Endodermal cell (in vitro differentiated cells): ENCODE data around the gene NACC1. TPM values are rescaled to one million over a fixed set of nuclear protein-coding genes. Genes with fewer than 3 reads are reported as not detected.
A peak's percentile ranks its signal among the peaks of the same experiment; 100 is the strongest.

Experiments
- DNase-seq: peaks from one replicate; pipeline ENCODE4 v3.0.0-alpha.2; 2017
- H3K27ac ChIP-seq: 2 replicates; pipeline ENCODE4 v1.5.1; 2013; ENCODE audit warnings: mild to moderate bottlenecking, low read depth, low read length, moderate library complexity
- H3K27me3 ChIP-seq: 2 replicates; pipeline ENCODE4 v1.6.1; 2013; ENCODE audit warnings: mild to moderate bottlenecking, low read length, moderate library complexity; ENCODE audit not compliant: insufficient read depth, control insufficient read depth, poor library complexity, severe bottlenecking
- H3K36me3 ChIP-seq: 2 replicates; pipeline ENCODE4 v1.7.0; 2013; ENCODE audit warnings: mild to moderate bottlenecking, low read length, moderate library complexity; ENCODE audit not compliant: control insufficient read depth, insufficient read depth
- H3K4me1 ChIP-seq: one replicate; pipeline ENCODE4 v1.7.0; 2013; ENCODE audit warnings: low read length; ENCODE audit not compliant: control insufficient read depth, insufficient read depth
- H3K4me3 ChIP-seq: 2 replicates; pipeline ENCODE4 v1.5.1; 2013; ENCODE audit warnings: mild to moderate bottlenecking, low read length, moderate library complexity
- H3K9ac ChIP-seq: 2 replicates; pipeline ENCODE4 v1.6.1; 2013; ENCODE audit warnings: mild to moderate bottlenecking, low read length, moderate library complexity; ENCODE audit not compliant: poor library complexity, severe bottlenecking; ENCODE audit errors: extremely low read depth
- H3K9me3 ChIP-seq: 2 replicates; pipeline ENCODE4 v1.6.1; 2013; ENCODE audit warnings: mild to moderate bottlenecking, low read length, moderate library complexity; ENCODE audit not compliant: control insufficient read depth
- H3K27ac Mint-ChIP-seq: 2 replicates; pipeline ENCODE4 v1.8.0; 2020; ENCODE audit warnings: mixed read lengths
- H3K27me3 Mint-ChIP-seq: 2 replicates; pipeline ENCODE4 v1.8.0; 2021; ENCODE audit warnings: mild to moderate bottlenecking, mixed read lengths; ENCODE audit not compliant: insufficient read depth
- H3K36me3 Mint-ChIP-seq: 2 replicates; pipeline ENCODE4 v1.8.0; 2020; ENCODE audit warnings: low read depth, mixed read lengths
- H3K4me1 Mint-ChIP-seq: 2 replicates; pipeline ENCODE4 v1.8.0; 2020; ENCODE audit warnings: mixed read lengths
- H3K4me3 Mint-ChIP-seq: 2 replicates; pipeline ENCODE4 v1.8.0; 2020; ENCODE audit warnings: mild to moderate bottlenecking, moderate library complexity, mixed read lengths
- H3K9me3 Mint-ChIP-seq: 2 replicates; pipeline ENCODE4 v1.8.0; 2020; ENCODE audit warnings: mild to moderate bottlenecking, mixed read lengths
- WGBS, 2 experiments: methylation state at CpG; one replicate each; pipeline versions ENCODE4 v1.1.5 to v1.1.7; 2013; ENCODE audit warnings: missing lambda C conversion rate in 2 of 2, mixed read lengths in 1 of 2; ENCODE audit not compliant: insufficient coverage in 1 of 2, insufficient read length in 1 of 2; 5-methylcytosine and 5-hydroxymethylcytosine counted together
- total RNA-seq, 2 donors: library from RNA; stranded (reverse); fragmentation: NEBNext Ultra II Directional in 1 of 2; extraction: Animal tissue kit (Norgen Biotek cat#: 25700) in 1 of 2; gene quantifications; 2 replicates in 1 of 2; 3 replicates in 1 of 2; pipeline ENCODE4 v1.2.1, GENCODE V29; 2021
- TF ChIP-seq, protein P1 (sequence below): fragments of 200-600 bp; sonication (generic); conservative IDR thresholded peaks from 2 replicates; pipeline ENCODE4 v1.5.0; 2021; ENCODE audit warnings: antibody characterized with exemption, mild to moderate bottlenecking

NACC1 gene
- total RNA-seq, 2 donors from 2014 or later = 164 to 172 TPM

DNA sequence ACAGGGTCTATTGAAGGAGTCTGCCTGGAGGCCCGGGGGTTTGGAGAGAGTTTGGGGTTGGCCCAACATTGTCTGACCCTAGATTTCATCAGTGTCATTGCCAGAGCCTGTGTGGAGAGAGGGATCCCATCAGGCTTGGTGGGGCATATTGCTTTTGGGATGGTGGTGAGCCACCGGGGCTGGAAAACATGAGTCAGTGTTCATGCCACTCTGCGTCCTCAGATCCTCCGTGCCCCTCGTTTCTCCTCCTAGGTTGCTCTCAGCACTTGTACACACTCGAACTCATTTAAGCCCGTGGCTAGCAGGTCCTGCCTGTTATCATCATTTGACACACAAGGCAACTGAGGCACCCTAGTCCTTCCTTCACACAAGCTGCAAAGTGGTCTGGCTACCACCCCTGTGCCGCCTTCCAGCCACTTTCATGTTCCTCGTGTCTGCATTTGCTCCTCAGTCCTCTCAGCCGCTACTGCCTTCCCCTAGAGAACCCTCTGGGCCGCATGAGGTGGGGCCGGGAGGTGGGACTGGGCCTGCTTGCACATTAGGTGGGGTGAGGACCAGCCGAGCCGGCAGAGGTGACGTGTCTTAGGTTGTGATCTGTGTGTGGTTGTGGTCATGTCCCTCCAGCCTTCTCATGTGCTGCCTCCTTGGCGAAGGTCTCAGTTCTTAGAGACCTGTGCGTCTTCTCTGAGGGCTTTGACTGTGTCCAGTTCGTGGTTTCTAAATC lies 3.6 kb downstream of the NACC1 start:
- Histone ChIP-seq H3K36me3 (peaks cover 48% of the 10 kb centered on the region), H3K27me3 (no peaks in the 10 kb centered on the region), H3K9ac (no peak overlapping the region), H3K27ac (no peak overlapping the region), H3K9me3 (no peaks in the 10 kb centered on the region), H3K4me1 (peaks cover 25% of the 10 kb centered on the region), H3K4me3 (no peak overlapping the region)
- DNase-seq = peak; percentile 38
- Mint-ChIP-seq H3K4me3 (peak overlapping the region; percentile 96), H3K4me1 (peaks cover 45% of the 10 kb centered on the region), H3K9me3 (no peaks in the 10 kb centered on the region), H3K27me3 (no peaks in the 10 kb centered on the region), H3K36me3 (peaks cover 32% of the 10 kb centered on the region), H3K27ac (peak overlapping the region; percentile 89)
- TF ChIP-seq, protein P1, sequence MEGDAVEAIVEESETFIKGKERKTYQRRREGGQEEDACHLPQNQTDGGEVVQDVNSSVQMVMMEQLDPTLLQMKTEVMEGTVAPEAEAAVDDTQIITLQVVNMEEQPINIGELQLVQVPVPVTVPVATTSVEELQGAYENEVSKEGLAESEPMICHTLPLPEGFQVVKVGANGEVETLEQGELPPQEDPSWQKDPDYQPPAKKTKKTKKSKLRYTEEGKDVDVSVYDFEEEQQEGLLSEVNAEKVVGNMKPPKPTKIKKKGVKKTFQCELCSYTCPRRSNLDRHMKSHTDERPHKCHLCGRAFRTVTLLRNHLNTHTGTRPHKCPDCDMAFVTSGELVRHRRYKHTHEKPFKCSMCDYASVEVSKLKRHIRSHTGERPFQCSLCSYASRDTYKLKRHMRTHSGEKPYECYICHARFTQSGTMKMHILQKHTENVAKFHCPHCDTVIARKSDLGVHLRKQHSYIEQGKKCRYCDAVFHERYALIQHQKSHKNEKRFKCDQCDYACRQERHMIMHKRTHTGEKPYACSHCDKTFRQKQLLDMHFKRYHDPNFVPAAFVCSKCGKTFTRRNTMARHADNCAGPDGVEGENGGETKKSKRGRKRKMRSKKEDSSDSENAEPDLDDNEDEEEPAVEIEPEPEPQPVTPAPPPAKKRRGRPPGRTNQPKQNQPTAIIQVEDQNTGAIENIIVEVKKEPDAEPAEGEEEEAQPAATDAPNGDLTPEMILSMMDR = no peak
- WGBS, 2 experiments = 92 to 96% methylated on average over 10 to 18 of the region's 18 CpGs

DNA sequence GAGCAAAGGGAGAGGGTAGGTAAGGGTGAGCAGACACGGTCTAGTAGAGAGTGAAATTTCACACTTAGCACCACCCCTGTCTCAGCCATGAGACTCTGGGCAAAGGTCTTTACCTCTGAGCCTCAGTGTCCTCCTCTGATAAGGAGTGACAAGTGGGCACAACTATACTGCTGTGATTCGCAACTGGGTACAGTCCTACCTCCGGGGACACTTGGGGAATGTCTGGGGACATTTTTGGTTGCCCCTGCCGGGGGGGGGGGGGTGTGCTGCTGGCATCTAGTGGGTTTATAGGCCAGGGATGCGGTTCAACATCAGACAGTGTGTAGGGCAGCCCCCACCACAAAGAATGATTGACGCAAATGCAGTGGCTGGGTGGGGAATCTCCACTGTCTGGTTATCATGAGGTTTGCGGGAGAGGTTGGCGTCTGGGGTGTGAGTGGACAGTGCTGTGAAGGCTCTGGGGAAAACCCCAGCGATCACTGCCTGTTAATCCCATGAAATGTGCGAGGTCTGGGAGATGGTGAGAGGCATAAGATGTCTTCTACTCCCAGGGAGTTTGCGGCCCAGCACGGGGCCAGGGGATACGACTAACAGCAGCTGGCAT lies 4.3 kb downstream of the NACC1 start:
- H3K4me3 Mint-ChIP-seq = no peak overlapping the region
- H3K27me3 ChIP-seq = no peaks in the 10 kb centered on the region
- WGBS, 2 experiments = 91 to 95% methylated on average over 10 to 13 of the region's 13 CpGs
- H3K27me3 Mint-ChIP-seq = no peaks in the 10 kb centered on the region
- no peak overlapping the region for H3K9ac ChIP-seq
- H3K36me3 ChIP-seq = peaks cover 49% of the 10 kb centered on the region
- H3K9me3 Mint-ChIP-seq = no peaks in the 10 kb centered on the region
- no peak overlapping the region for H3K4me3 ChIP-seq
- H3K36me3 Mint-ChIP-seq = peaks cover 32% of the 10 kb centered on the region
- H3K27ac ChIP-seq = no peak overlapping the region
- DNase-seq = no peak
- peaks cover 25% of the 10 kb centered on the region for H3K4me1 ChIP-seq
- peaks cover 42% of the 10 kb centered on the region for H3K4me1 Mint-ChIP-seq
- H3K9me3 ChIP-seq = no peaks in the 10 kb centered on the region
- peak overlapping the region; percentile 89 for H3K27ac Mint-ChIP-seq
- TF ChIP-seq, protein P1 = no peak

DNA sequence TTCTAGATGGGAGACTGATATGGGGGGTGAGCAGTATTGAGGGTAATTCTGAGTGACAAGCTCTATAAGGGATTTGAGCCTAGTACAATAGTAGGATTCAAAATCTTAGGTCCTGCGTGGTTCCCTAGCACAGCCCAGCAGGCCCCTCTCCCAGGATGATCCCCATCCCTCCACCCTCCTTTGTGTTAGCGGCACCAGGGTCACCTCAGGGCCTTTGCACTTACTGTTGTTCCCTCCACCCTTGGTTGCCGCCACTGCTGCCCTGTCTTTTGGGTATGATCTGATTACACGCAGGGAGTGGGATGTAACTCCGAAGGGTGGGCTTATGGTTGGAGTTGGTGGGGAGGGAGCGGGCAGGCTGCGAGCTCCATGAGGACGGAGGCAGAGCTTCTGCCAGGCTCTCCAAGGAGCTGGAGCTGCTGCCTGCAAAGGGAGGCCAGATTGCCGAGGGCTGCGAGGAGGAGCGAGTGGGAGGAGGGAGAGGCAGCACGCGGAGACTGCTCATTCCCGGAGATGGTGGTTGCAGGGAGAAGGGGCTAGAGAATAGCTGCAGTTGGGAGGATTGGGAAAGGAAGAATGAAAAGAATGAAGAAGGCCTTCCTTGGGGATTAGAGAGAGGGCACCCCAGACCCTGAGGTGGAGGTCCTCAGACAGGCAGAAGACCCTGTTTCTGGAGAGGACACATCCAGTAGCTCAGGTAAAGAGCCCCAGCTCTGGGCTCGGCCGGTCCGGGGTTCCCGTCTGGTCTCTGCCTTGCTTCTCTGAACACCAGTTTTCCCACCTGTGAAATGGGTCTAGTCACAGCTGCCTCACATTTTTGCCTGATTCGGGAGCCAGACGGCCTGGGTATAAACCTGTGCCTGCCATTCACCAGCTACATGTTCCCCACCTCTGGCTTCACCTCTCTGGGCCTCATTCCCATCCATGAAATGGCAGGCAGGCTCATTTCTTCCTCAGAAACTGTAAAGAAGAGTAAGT lies 5.2 kb downstream of the NACC1 start:
- no peaks in the 10 kb centered on the region for H3K27me3 ChIP-seq
- DNase-seq = no peak
- H3K4me3 ChIP-seq = no peak overlapping the region
- TF ChIP-seq, protein P1 = no peak
- H3K9me3 ChIP-seq = no peaks in the 10 kb centered on the region
- Mint-ChIP-seq H3K4me3 (no peak overlapping the region), H3K4me1 (peaks cover 42% of the 10 kb centered on the region), H3K27me3 (no peaks in the 10 kb centered on the region), H3K9me3 (no peaks in the 10 kb centered on the region), H3K36me3 (peaks cover 34% of the 10 kb centered on the region), H3K27ac (peak overlapping the region; percentile 89)
- H3K4me1 ChIP-seq = peaks cover 25% of the 10 kb centered on the region
- H3K9ac ChIP-seq = no peak overlapping the region
- peaks cover 57% of the 10 kb centered on the region for H3K36me3 ChIP-seq
- WGBS, 2 experiments = 87 to 90% methylated on average over 16 to 20 of the region's 20 CpGs
- H3K27ac ChIP-seq = no peak overlapping the region
